HCT116 (cell line): ENCODE data around the gene MKI67. TPM values are rescaled to one million over a fixed set of nuclear protein-coding genes. Genes with fewer than 3 reads are reported as not detected.

Source experiments
- ATAC-seq: fragments of 200-7000 bp; cut with Tn5 transposase; 2 replicates; pipeline ENCODE4 v1.9.1; 2020; ENCODE audit warnings: mild to moderate bottlenecking, moderate library complexity
- BruUV-seq: library from RNA; stranded (reverse); fragments of 400-500 nt; replicated peaks from 2 replicates; lab custom pipeline; 2021; lab: Mats Ljungman, UMichigan
- CTCF ChIA-PET: fragments of 300-600 bp; sonication (Branson Sonifier 250); formaldehyde crosslinking; loops from one replicate; lab custom pipeline; 2021; ENCODE audit warnings: antibody characterized with exemption; lab: Charles Lee
- POLR2A ChIA-PET: fragments of 300-600, 350-600 bp; sonication (Branson Sonifier 250); formaldehyde crosslinking; loops from one replicate; lab custom pipeline; 2021; ENCODE audit warnings: antibody characterized with exemption; lab: Charles Lee
- RAD21 ChIA-PET, 2 experiments: fragments of 300-600 bp; sonication (Branson Sonifier 250); formaldehyde crosslinking; loops; one replicate each; lab custom pipeline; 2023; ENCODE audit warnings: low total read pairs in 2 of 2; ENCODE audit not compliant: uncharacterized antibody in 2 of 2, unreplicated experiment in 2 of 2, low non-redundant PET in 1 of 2; lab: Charles Lee
- DNase-seq: peaks from one replicate; pipeline ENCODE4 v3.0.0-alpha.2; 2010; ENCODE audit warnings: low read depth, low spot score
- H2AFZ ChIP-seq: fragments of 200-600 bp; shearing (Covaris generic), sonication (generic); 2 replicates; pipeline ENCODE4 v1.6.1; 2017; ENCODE audit warnings: low read depth, mixed run types, mixed read lengths, antibody characterized with exemption, low read length; ENCODE audit not compliant: poor library complexity, severe bottlenecking
- H3K27ac ChIP-seq: 2 replicates; pipeline ENCODE4 v1.5.1; 2012; ENCODE audit warnings: low read depth, low read length
- H3K27me3 ChIP-seq: fragments of 200-600 bp; sonication (generic); 2 replicates; pipeline ENCODE4 v1.6.1; 2016; ENCODE audit warnings: mixed run types, low read length, mixed read lengths; ENCODE audit not compliant: insufficient read depth
- H3K36me3 ChIP-seq, 2 experiments: fragments of 200-500 bp in 1 of 2; fragments of 200-600 bp in 1 of 2; sonication (Bioruptor generic) in 1 of 2; sonication (generic) in 1 of 2; 2 replicates each; pipeline versions ENCODE4 v1.5.1 to v1.6.1; 2014 to 2016; ENCODE audit warnings: low read length in 2 of 2, inconsistent platforms in 1 of 2, mixed read lengths in 1 of 2, mixed run types in 1 of 2; ENCODE audit not compliant: insufficient read depth in 2 of 2, control insufficient read depth in 1 of 2
- H3K4me1 ChIP-seq, 2 experiments: fragments of 200-600 bp in 1 of 2; sonication (generic) in 1 of 2; 2 replicates each; pipeline versions ENCODE4 v1.5.1 to v1.6.1; 2012 to 2017; ENCODE audit warnings: low read length in 2 of 2, inconsistent platforms in 1 of 2, mild to moderate bottlenecking in 1 of 2, mixed read lengths in 1 of 2, mixed run types in 1 of 2, moderate library complexity in 1 of 2; ENCODE audit not compliant: insufficient read depth in 2 of 2, control insufficient read depth in 1 of 2
- H3K4me2 ChIP-seq: fragments of 200-600 bp; sonication (generic); 2 replicates; pipeline ENCODE4 v1.6.1; 2017; ENCODE audit warnings: mixed run types, low read length, mixed read lengths
- H3K4me3 ChIP-seq, 2 experiments: fragments of 200-600 bp in 1 of 2; sonication (generic) in 1 of 2; replicated peaks in 1 of 2; 2 replicates each; pipeline ENCODE4 v1.5.1; 2011 to 2016; ENCODE audit warnings: low read length in 2 of 2, control low read depth in 1 of 2, low read depth in 1 of 2, mild to moderate bottlenecking in 1 of 2, mixed read lengths in 1 of 2, mixed run types in 1 of 2
- H3K79me2 ChIP-seq: fragments of 200-600 bp; sonication (generic); 2 replicates; pipeline ENCODE4 v1.6.1; 2017; ENCODE audit warnings: mild to moderate bottlenecking, mixed run types, low read length, moderate library complexity, mixed read lengths; ENCODE audit not compliant: insufficient read depth
- H3K9ac ChIP-seq: fragments of 200-600 bp; sonication (generic); 2 replicates; pipeline ENCODE4 v1.6.1; 2016; ENCODE audit warnings: low read length, mixed read lengths
- H3K9me2 ChIP-seq: fragments of 200-600 bp; sonication (generic), shearing (Covaris generic); 2 replicates; pipeline ENCODE4 v1.6.1; 2017; ENCODE audit warnings: mixed run types, mild to moderate bottlenecking, moderate library complexity; ENCODE audit not compliant: insufficient read depth
- H3K9me3 ChIP-seq, 2 experiments: fragments of 200-500 bp in 1 of 2; fragments of 200-600 bp in 1 of 2; sonication (Bioruptor generic) in 1 of 2; sonication (generic) in 1 of 2; 2 replicates each; pipeline ENCODE4 v1.6.1; 2014 to 2017; ENCODE audit warnings: low read length in 2 of 2, mixed read lengths in 2 of 2, inconsistent platforms in 1 of 2, low read depth in 1 of 2, mild to moderate bottlenecking in 1 of 2, mixed run types in 1 of 2, moderate library complexity in 1 of 2; ENCODE audit not compliant: control insufficient read depth in 1 of 2, insufficient read depth in 1 of 2
- H4K20me1 ChIP-seq: fragments of 200-600 bp; sonication (generic), shearing (Covaris generic); 2 replicates; pipeline ENCODE4 v1.6.1; 2017; ENCODE audit warnings: mixed run types, mild to moderate bottlenecking, moderate library complexity; ENCODE audit not compliant: insufficient read depth
- EGR1 ChIP-seq: IDR thresholded peaks from 2 replicates; pipeline ENCODE4 v1.6.1; 2012; ENCODE audit warnings: low read depth
- EZH2 ChIP-seq: fragments of 200-600 bp; sonication (generic); IDR thresholded peaks from 2 replicates; pipeline ENCODE4 v1.6.1; 2017; ENCODE audit warnings: antibody characterized with exemption, mixed run types
- POLR2A ChIP-seq: IDR thresholded peaks from 2 replicates; pipeline ENCODE4 v1.7.0; 2011; ENCODE audit warnings: borderline replicate concordance; ENCODE audit not compliant: insufficient read depth, insufficient read length; ENCODE audit errors: extremely low read depth
- SIN3A ChIP-seq: IDR thresholded peaks from 2 replicates; pipeline ENCODE4 v1.6.1; 2012; ENCODE audit warnings: low read depth
- TCF7L2 ChIP-seq: IDR thresholded peaks from 2 replicates; pipeline ENCODE4 v1.7.0; 2011; ENCODE audit warnings: borderline replicate concordance, inconsistent platforms; ENCODE audit not compliant: insufficient read depth, insufficient read length; ENCODE audit errors: extremely low read depth
- intact Hi-C: fragments of 100-400 bp; cut with micrococcal nuclease; formaldehyde crosslinking; loops from 2 replicates; pipeline ENCODE4 v1.10.0; 2022
- total RNA-seq: library from RNA; stranded (reverse); gene quantifications from one replicate; pipeline ENCODE4 v1.2.1, GENCODE V29; 2021; ENCODE audit not compliant: unreplicated experiment
- TF ChIP-seq, protein P1 (sequence below): IDR thresholded peaks from 2 replicates; pipeline ENCODE4 v1.6.1; 2012
- TF ChIP-seq, protein P2 (sequence below): IDR thresholded peaks from 2 replicates; pipeline ENCODE4 v1.6.1; 2011; ENCODE audit warnings: mild to moderate bottlenecking, low read length, moderate library complexity; ENCODE audit not compliant: insufficient replicate concordance; ENCODE audit errors: extremely low read depth

MKI67 gene
- total RNA-seq, 1 experiment from 2014 or later, result 202 TPM

DNA sequence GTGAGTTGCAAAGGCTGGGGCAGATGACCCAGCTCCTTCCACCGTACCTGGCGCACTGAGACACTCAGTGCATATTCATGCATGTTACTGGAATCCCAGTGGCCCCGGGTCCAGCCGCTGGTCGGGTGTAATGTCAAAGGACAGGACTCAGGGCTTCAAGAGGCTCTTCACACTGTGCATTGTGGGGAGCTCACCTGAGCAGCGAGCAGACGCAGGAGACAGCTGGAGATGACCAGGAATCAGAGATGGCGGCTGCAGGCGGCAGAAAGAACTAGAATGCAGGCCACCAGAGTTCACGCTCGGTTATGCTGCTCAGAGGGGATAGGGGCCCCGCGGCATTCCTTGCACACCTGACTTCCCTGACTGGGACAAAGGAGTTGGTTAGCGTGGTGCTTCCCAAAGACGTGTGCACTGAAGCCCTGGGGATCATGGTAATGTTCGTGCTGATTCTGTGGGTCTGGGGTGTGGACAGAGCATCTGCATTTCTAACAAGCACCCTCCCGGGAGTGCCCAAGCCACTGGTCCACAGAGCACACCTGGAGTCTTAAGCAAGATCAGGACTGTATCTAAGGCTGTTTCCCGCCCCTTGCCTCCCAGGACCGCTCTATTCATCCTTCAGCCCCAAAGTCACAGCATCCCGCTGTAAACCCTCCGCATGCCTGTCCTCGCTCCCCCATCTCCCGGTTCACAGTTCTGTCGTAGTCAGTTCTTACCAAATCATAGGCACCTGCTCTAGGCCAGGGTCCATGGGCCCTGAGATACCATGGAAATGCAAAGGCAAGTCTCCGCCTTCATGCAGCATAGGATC lies 71.0 kb downstream of the MKI67 start:
- H3K4me1 ChIP-seq, result no peaks in the 10 kb centered on the region; a peak in 1 of 4 replicates
- no peak for ATAC-seq
- H3K9ac ChIP-seq, result no peak overlapping the region
- POLR2A ChIA-PET, result no interaction called here
- H3K79me2 ChIP-seq, result no peaks in the 10 kb centered on the region
- intact Hi-C loops, result no loop called here
- DNase-seq, result no peak
- no peak overlapping the region for H3K27ac ChIP-seq
- H4K20me1 ChIP-seq, result no peaks in the 10 kb centered on the region
- no TSS peak for BruUV-seq
- H3K9me3 ChIP-seq, result no peaks in the 10 kb centered on the region
- no peak overlapping the region for H3K4me3 ChIP-seq
- CTCF ChIA-PET, result no interaction called here
- no peaks in the 10 kb centered on the region for H3K9me2 ChIP-seq
- RAD21 ChIA-PET, result no interaction called here
- no peak overlapping the region for H2AFZ ChIP-seq
- TF ChIP-seq EZH2 (no peak), SIN3A (no peak), POLR2A (no peak), EGR1 (no peak), TCF7L2 (no peak)
- TF ChIP-seq, protein P1, sequence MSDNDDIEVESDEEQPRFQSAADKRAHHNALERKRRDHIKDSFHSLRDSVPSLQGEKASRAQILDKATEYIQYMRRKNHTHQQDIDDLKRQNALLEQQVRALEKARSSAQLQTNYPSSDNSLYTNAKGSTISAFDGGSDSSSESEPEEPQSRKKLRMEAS, result no peak
- TF ChIP-seq, protein P2, sequence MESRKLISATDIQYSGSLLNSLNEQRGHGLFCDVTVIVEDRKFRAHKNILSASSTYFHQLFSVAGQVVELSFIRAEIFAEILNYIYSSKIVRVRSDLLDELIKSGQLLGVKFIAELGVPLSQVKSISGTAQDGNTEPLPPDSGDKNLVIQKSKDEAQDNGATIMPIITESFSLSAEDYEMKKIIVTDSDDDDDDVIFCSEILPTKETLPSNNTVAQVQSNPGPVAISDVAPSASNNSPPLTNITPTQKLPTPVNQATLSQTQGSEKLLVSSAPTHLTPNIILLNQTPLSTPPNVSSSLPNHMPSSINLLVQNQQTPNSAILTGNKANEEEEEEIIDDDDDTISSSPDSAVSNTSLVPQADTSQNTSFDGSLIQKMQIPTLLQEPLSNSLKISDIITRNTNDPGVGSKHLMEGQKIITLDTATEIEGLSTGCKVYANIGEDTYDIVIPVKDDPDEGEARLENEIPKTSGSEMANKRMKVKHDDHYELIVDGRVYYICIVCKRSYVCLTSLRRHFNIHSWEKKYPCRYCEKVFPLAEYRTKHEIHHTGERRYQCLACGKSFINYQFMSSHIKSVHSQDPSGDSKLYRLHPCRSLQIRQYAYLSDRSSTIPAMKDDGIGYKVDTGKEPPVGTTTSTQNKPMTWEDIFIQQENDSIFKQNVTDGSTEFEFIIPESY, result no peak
- no peaks in the 10 kb centered on the region; a peak in 1 of 4 replicates for H3K36me3 ChIP-seq
- H3K27me3 ChIP-seq, result no peaks in the 10 kb centered on the region
- H3K4me2 ChIP-seq, result no peak overlapping the region
